Endometrial microvascular endothelial cells (primary cell): ENCODE results near the gene HNRNPL. TPM values are rescaled to one million over a fixed set of nuclear protein-coding genes. Genes with fewer than 3 reads are reported as not detected.
"Not testable (repeated sequence)": the region's sequence is repeated elsewhere in the genome, so short reads cannot be mapped to it uniquely, and the experiment has no call there.

Source experiments
- in situ Hi-C: cut with HindIII; loops from 2 replicates; pipeline ENCODE4 v1.10.0; 2017; ENCODE audit warnings: low sequenced_read_pairs, low pct_unique_long_range_greater_than_20kb; ENCODE audit errors: inconsistent ontology term
- total RNA-seq: library from RNA; depleted of rRNA; stranded (reverse); fragments of >200 nt; gene quantifications from one replicate; pipeline ENCODE4 v1.2.3, GENCODE V29; 2015; ENCODE audit errors: inconsistent ontology term

HNRNPL gene
- total RNA-seq, 1 donor from 2014 or later, result 309 TPM

DNA sequence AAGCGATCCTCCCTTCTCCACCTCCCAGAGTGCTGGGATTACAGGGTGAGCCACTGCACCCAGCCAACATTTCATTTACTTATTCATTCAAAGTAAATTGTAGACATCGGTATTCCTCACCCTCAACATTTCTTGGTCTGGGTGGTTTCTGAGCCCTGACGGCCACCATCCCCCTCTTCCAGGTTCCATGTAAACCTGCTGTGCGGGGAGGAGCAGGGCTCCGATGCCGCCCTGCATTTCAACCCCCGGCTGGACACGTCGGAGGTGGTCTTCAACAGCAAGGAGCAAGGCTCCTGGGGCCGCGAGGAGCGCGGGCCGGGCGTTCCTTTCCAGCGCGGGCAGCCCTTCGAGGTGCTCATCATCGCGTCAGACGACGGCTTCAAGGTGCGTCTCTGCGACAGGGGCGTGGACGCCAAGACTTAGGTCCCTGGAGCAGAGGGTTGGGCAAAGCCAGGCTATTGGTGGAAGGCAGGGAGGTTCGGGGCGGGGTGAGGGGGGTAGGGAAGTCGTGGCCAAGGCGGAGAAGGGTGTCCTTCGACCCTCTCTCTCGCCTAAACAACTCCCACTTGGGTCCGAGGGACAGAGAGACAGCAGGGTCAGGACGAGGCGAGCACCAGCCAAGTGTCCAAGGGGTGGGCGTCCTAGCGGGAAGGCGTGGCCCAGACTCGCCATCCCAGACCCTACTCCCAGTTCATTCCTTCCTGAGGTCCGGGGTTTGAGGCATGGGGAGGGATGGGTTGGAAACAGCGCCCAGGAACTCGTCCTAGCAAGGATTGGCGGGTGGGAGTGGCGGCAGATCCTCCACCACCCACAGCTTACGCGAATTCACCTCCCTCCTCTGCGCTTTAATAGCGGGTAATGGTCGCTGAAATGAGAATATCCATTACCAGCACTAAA is 59.0 kb downstream of the HNRNPL start:
- in situ Hi-C loops, result not testable (repeated sequence)

DNA sequence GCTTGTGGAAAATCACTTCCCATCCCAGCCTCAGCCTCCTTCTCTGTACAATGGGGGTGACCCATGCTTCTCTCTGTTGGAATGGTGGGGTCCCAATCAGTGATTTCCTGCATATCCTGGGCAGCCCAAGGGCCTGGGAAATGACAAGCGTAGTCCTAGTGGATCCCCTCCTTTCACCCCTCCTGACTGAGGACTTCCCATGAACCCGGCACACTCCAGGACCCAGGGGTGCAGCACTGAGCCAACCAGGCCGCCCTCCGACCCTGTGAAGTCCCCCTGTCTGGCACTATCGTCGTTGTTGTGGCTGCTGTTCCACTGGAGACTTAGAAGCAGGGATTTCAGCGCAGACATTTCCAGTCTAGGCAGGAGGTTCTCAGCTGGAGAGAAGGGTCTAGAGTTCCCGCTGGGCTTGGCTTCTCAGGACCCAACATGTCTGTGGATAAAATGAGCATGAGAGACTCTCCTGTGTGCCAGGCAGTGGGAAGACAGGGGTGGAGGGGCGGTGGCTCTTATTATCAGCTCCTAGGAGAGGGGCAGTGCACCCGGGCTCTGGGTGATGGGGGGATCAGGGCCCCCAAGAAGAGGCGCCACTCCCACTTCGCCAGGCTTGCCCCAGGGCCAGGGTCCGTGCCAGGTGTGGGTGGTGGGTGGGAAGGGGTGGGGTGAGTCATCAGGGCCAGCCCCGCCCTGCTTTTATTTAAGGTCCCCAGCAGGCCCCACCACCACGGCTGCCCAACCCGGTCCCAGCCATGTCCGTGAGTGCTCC is 61.1 kb downstream of the HNRNPL start, which contains the start of gene LGALS7B:
LGALS7B (plus strand) TSS at position 723 of the 766 bp plus-strand sequence; CDS start at position 750, 27 bp downstream.
- in situ Hi-C loops, result no loop called here

DNA sequence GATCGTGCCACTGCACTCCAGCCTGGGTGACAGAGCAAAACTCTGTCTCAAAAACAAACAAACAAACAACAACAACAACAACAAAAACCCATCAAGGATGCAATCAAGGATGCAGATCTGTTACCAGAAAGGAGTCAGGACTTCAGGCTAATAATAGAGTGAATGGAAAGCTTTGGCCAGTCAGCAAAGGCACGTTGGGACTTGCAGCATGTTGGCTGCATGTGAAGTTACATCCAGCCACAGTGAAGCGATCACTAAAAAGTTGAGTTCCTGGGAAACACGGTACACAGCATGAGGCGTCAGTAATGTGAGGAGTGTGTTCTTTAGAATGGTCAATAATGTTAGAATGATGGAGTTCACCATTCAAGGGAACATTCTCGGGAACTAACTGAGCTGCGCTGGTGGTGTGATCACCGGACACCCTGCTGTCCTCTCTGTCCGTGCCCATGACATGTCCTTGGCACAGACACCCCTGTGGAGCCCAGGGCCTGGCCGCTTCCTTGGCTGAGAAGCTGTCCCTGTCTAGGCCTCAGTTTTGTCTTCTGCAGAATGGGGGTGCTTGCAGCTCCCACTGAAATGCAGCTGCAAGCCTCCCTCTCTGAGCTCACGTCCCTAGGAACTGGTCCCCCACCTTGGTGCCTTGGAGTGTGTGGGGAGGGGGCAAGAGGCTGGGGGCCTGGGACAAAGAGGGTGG is 63.1 kb downstream of the HNRNPL start:
- in situ Hi-C loops, result no loop called here

Other genes with a start within 250 kb of the HNRNPL start
- gene MAP4K1, start 232.0 kb downstream of the HNRNPL start, total RNA-seq, result not detected
- 582 TPM for gene EIF3K, start 230.8 kb downstream of the HNRNPL start, total RNA-seq
- 703 TPM for gene ACTN4, start 202.3 kb downstream of the HNRNPL start, total RNA-seq
- gene CAPN12, start 105.5 kb downstream of the HNRNPL start, total RNA-seq, result not detected
- gene LGALS7, start 76.5 kb downstream of the HNRNPL start, total RNA-seq, result not detected
- gene LGALS7B, start 60.8 kb downstream of the HNRNPL start, total RNA-seq, result not detected
- gene LGALS4, start 37.0 kb downstream of the HNRNPL start, total RNA-seq, result 0.56 TPM
- gene ECH1, start 18.2 kb downstream of the HNRNPL start, total RNA-seq, result 70.3 TPM
- gene RINL, start 28.3 kb upstream of the HNRNPL start, total RNA-seq, result 5.0 TPM
- 73.3 TPM for gene SIRT2, start 49.6 kb upstream of the HNRNPL start, total RNA-seq
- 31.4 TPM for gene NFKBIB, start 50.0 kb upstream of the HNRNPL start, total RNA-seq
- not detected for gene CCER2, start 62.2 kb upstream of the HNRNPL start, total RNA-seq
- 32.5 TPM for gene SARS2, start 80.8 kb upstream of the HNRNPL start, total RNA-seq
- 67.3 TPM for gene MRPS12, start 81.0 kb upstream of the HNRNPL start, total RNA-seq
- 30.0 TPM for gene FBXO17, start 125.8 kb upstream of the HNRNPL start, total RNA-seq
- 8.7 TPM for gene FBXO27, start 182.6 kb upstream of the HNRNPL start, total RNA-seq
- not detected for gene ACP7, start 234.4 kb upstream of the HNRNPL start, total RNA-seq